Hepatocyte (in vitro differentiated cells): ENCODE data around the gene MARCHF2.

Experiments used
- EZH2phosphoT487 ChIP-seq: fragments of 200-600 bp; sonication (generic); IDR thresholded peaks from one replicate; pipeline ENCODE4 v1.6.1; 2018; ENCODE audit warnings: antibody characterized with exemption, mild to moderate bottlenecking, low read depth, moderate library complexity; ENCODE audit not compliant: unreplicated experiment, severe bottlenecking
- TF ChIP-seq, protein P1 (sequence below): fragments of 200-600 bp; sonication (generic); IDR thresholded peaks from 2 replicates; pipeline ENCODE4 v1.5.1; 2016; ENCODE audit warnings: antibody characterized with exemption, mild to moderate bottlenecking; ENCODE audit not compliant: poor library complexity

DNA sequence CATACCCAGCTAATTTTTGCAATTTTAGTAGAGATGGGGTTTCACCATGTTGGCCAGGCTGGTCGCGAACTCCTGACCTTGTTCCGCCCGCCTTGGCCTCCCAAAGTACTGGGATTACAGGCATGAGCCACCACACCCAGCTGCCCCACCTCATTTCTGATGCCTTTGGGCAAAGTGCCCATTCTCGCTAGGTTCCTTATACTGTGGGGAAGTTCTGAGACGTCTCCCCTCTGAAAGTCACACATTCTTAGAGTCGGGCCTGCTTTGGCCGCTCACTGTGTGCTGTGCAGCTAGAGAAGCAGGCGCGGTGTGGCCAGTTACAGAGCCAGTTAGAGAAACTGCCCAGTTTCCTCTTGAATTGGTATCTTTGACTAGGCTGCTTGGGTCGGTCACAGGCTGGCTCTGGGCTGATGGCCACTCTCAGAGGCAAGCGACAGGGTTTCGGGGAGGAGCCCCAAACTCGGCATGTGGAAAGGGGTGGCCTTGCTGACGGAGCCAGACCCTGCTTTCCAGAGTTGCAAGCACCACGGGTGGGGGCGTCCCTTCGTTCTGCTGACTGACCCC lies 71.3 kb downstream of the MARCHF2 start:
- TF ChIP-seq, protein P1, sequence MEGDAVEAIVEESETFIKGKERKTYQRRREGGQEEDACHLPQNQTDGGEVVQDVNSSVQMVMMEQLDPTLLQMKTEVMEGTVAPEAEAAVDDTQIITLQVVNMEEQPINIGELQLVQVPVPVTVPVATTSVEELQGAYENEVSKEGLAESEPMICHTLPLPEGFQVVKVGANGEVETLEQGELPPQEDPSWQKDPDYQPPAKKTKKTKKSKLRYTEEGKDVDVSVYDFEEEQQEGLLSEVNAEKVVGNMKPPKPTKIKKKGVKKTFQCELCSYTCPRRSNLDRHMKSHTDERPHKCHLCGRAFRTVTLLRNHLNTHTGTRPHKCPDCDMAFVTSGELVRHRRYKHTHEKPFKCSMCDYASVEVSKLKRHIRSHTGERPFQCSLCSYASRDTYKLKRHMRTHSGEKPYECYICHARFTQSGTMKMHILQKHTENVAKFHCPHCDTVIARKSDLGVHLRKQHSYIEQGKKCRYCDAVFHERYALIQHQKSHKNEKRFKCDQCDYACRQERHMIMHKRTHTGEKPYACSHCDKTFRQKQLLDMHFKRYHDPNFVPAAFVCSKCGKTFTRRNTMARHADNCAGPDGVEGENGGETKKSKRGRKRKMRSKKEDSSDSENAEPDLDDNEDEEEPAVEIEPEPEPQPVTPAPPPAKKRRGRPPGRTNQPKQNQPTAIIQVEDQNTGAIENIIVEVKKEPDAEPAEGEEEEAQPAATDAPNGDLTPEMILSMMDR: no peak
- TF ChIP-seq EZH2phosphoT487: no peak
